Panc1 (cell line): ENCODE measurements around the gene GTSF1L. TPM values are rescaled to one million over a fixed set of nuclear protein-coding genes. Genes with fewer than 3 reads are reported as not detected.

Source experiments
- ATAC-seq: fragments of 200-7000 bp; cut with Tn5 transposase; 2 replicates; pipeline ENCODE4 v1.9.1; 2020; ENCODE audit warnings: mild to moderate bottlenecking, moderate library complexity
- BruUV-seq: library from RNA; stranded (reverse); fragments of 400-500 nt; replicated peaks from 2 replicates; lab custom pipeline; 2021; lab: Mats Ljungman, UMichigan
- CTCF ChIA-PET: fragments of 300-600 bp; sonication (Branson Sonifier 250); formaldehyde crosslinking; loops from one replicate; lab custom pipeline; 2022; ENCODE audit warnings: antibody characterized with exemption; lab: Charles Lee
- POLR2A ChIA-PET: fragments of 300-600 bp; sonication (Branson Sonifier 250); formaldehyde crosslinking; loops from one replicate; lab custom pipeline; 2022; ENCODE audit warnings: antibody characterized with exemption; lab: Charles Lee
- DNase-seq: peaks from one replicate; pipeline ENCODE4 v3.0.0-alpha.2; 2010; ENCODE audit warnings: low read depth, low spot score
- H3K27ac ChIP-seq: 2 replicates; pipeline ENCODE4 v1.5.1; 2011; ENCODE audit warnings: mild to moderate bottlenecking, low read length, inconsistent platforms
- H3K27me3 ChIP-seq: fragments of 200-500 bp; sonication (Bioruptor generic); 2 replicates; pipeline ENCODE4 v1.6.0; 2014; ENCODE audit warnings: low read length, inconsistent platforms; ENCODE audit not compliant: control insufficient read depth, insufficient read depth
- H3K36me3 ChIP-seq: fragments of 200-500 bp; sonication (Bioruptor generic); 2 replicates; pipeline ENCODE4 v1.5.1; 2014; ENCODE audit warnings: inconsistent platforms, mild to moderate bottlenecking, low read length, moderate library complexity; ENCODE audit not compliant: control insufficient read depth, insufficient read depth
- H3K4me1 ChIP-seq: 2 replicates; pipeline ENCODE4 v1.5.1; 2011; ENCODE audit warnings: inconsistent platforms, mild to moderate bottlenecking, low read length, moderate library complexity; ENCODE audit not compliant: control insufficient read depth, insufficient read depth
- H3K4me3 ChIP-seq, 2 experiments: 2 replicates each; pipeline ENCODE4 v1.5.1; 2011 to 2012; ENCODE audit warnings: low read depth in 2 of 2, low read length in 2 of 2, mild to moderate bottlenecking in 2 of 2, inconsistent platforms in 1 of 2, moderate library complexity in 1 of 2
- H3K9me3 ChIP-seq: fragments of 200-500 bp; sonication (Bioruptor generic); 2 replicates; pipeline ENCODE4 v1.5.1; 2014; ENCODE audit warnings: low read depth, mild to moderate bottlenecking, inconsistent platforms, low read length, moderate library complexity; ENCODE audit not compliant: control insufficient read depth, insufficient read depth
- POLR2AphosphoS5 ChIP-seq: IDR thresholded peaks from 2 replicates; pipeline ENCODE4 v1.6.1; 2012; ENCODE audit warnings: mild to moderate bottlenecking, low read depth, low read length, moderate library complexity
- SIN3A ChIP-seq: IDR thresholded peaks from 2 replicates; pipeline ENCODE4 v1.6.1; 2012; ENCODE audit warnings: low read depth, mild to moderate bottlenecking, low read length, moderate library complexity, borderline replicate concordance; ENCODE audit not compliant: insufficient read depth
- TCF7L2 ChIP-seq: IDR thresholded peaks from 2 replicates; pipeline ENCODE4 v1.6.1; 2011; ENCODE audit warnings: mild to moderate bottlenecking, low read depth, low read length, inconsistent platforms
- in situ Hi-C: cut with HindIII; loops from 2 replicates; pipeline ENCODE4 v1.10.0; 2016; ENCODE audit warnings: low sequenced_read_pairs, low pct_unique_long_range_greater_than_20kb
- intact Hi-C: fragments of 100-400 bp; cut with micrococcal nuclease; formaldehyde crosslinking; loops from one replicate; pipeline ENCODE4 v1.10.0; 2022; ENCODE audit not compliant: unreplicated experiment
- total RNA-seq: library from RNA; stranded (reverse); gene quantifications from one replicate; pipeline ENCODE4 v1.2.1, GENCODE V29; 2021; ENCODE audit not compliant: unreplicated experiment
- TF ChIP-seq, protein P1 (sequence below), 2 experiments: IDR thresholded peaks; 2 replicates each; pipeline ENCODE4 v1.6.1; 2011 to 2012; ENCODE audit warnings: low read depth in 2 of 2, control low read depth in 1 of 2, low read length in 1 of 2, mild to moderate bottlenecking in 1 of 2, moderate library complexity in 1 of 2; ENCODE audit not compliant: insufficient read depth in 1 of 2
- TF ChIP-seq, protein P2 (sequence below): fragments of 450-650 bp; IDR thresholded peaks from 2 replicates; pipeline ENCODE4 v1.5.1; 2017; ENCODE audit warnings: mild to moderate bottlenecking

Gene GTSF1L
- total RNA-seq, 1 experiment from 2014 or later: not detected

DNA sequence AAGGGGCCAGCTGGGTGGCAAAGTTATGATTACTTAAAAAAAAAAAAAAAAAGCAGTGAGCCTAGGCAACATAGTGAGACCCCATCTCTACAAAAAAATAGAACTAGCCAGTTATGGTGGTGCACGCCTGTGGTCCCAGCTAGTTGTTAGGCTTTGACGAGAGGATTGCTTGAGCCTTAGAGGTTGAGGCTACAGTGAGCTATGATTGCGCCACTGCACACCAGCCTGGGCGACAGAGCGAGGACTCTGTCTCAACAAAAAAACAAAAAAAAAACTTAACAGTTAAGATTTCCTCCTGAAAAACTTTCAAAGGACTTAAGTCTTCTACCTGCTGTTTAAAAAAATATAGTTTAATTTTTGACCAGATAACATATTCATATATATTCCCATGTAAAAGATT, 2.4 kb downstream of the GTSF1L start:
- no peaks in the 10 kb centered on the region for H3K36me3 ChIP-seq
- ChIA-PET POLR2A (no interaction called here), CTCF (no interaction called here)
- H3K9me3 ChIP-seq: no peaks in the 10 kb centered on the region
- no TSS peak for BruUV-seq
- in situ Hi-C loops (no loop called here), intact Hi-C loops (no loop called here)
- no peaks in the 10 kb centered on the region for H3K4me1 ChIP-seq
- H3K4me3 ChIP-seq: no peak overlapping the region
- ATAC-seq (no peak), DNase-seq (no peak)
- no peak overlapping the region for H3K27ac ChIP-seq
- TF ChIP-seq TCF7L2 (no peak), POLR2AphosphoS5 (no peak), SIN3A (no peak)
- TF ChIP-seq, protein P1, sequence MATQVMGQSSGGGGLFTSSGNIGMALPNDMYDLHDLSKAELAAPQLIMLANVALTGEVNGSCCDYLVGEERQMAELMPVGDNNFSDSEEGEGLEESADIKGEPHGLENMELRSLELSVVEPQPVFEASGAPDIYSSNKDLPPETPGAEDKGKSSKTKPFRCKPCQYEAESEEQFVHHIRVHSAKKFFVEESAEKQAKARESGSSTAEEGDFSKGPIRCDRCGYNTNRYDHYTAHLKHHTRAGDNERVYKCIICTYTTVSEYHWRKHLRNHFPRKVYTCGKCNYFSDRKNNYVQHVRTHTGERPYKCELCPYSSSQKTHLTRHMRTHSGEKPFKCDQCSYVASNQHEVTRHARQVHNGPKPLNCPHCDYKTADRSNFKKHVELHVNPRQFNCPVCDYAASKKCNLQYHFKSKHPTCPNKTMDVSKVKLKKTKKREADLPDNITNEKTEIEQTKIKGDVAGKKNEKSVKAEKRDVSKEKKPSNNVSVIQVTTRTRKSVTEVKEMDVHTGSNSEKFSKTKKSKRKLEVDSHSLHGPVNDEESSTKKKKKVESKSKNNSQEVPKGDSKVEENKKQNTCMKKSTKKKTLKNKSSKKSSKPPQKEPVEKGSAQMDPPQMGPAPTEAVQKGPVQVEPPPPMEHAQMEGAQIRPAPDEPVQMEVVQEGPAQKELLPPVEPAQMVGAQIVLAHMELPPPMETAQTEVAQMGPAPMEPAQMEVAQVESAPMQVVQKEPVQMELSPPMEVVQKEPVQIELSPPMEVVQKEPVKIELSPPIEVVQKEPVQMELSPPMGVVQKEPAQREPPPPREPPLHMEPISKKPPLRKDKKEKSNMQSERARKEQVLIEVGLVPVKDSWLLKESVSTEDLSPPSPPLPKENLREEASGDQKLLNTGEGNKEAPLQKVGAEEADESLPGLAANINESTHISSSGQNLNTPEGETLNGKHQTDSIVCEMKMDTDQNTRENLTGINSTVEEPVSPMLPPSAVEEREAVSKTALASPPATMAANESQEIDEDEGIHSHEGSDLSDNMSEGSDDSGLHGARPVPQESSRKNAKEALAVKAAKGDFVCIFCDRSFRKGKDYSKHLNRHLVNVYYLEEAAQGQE (IDR thresholded peaks at IDR 0.05; ENCODE audit: insufficient read depth in 1 of 2, low read depth in 2 of 2, low read length in 1 of 2): no peak
- TF ChIP-seq, protein P2, sequence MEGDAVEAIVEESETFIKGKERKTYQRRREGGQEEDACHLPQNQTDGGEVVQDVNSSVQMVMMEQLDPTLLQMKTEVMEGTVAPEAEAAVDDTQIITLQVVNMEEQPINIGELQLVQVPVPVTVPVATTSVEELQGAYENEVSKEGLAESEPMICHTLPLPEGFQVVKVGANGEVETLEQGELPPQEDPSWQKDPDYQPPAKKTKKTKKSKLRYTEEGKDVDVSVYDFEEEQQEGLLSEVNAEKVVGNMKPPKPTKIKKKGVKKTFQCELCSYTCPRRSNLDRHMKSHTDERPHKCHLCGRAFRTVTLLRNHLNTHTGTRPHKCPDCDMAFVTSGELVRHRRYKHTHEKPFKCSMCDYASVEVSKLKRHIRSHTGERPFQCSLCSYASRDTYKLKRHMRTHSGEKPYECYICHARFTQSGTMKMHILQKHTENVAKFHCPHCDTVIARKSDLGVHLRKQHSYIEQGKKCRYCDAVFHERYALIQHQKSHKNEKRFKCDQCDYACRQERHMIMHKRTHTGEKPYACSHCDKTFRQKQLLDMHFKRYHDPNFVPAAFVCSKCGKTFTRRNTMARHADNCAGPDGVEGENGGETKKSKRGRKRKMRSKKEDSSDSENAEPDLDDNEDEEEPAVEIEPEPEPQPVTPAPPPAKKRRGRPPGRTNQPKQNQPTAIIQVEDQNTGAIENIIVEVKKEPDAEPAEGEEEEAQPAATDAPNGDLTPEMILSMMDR: no peak
- no peaks in the 10 kb centered on the region for H3K27me3 ChIP-seq

DNA sequence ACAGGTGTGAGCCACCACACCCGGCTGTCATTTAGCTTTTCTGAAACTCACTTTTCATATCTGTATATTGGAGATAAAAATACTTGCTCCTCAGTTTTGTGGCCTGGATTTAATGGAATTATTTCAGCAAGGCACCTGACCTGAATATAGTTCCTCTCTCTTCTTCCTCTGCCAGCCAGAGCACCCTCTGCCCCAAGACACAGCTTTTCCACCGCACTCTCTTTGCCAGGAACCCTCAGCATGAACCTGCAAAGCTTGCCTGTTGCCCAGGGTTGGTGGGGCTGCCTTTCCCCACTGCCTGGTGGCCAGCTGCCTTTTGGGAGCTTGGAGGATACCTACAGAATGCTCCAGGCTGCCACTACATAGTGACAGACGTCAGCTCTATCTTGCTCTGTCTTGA, 3.1 kb downstream of the GTSF1L start:
- TF ChIP-seq SIN3A: no peak
- no peak for TF ChIP-seq POLR2AphosphoS5
- TF ChIP-seq TCF7L2: no peak
- TF ChIP-seq, protein P1 (IDR thresholded peaks at IDR 0.05; ENCODE audit: insufficient read depth in 1 of 2, low read depth in 2 of 2, low read length in 1 of 2): no peak
- TF ChIP-seq, protein P2: no peak
- intact Hi-C loops (no loop called here), in situ Hi-C loops (no loop called here)
- H3K9me3 ChIP-seq: no peaks in the 10 kb centered on the region
- no peak for DNase-seq
- H3K36me3 ChIP-seq: no peaks in the 10 kb centered on the region
- H3K4me3 ChIP-seq: no peak overlapping the region
- no peak overlapping the region for H3K27ac ChIP-seq
- no peaks in the 10 kb centered on the region for H3K27me3 ChIP-seq
- no peaks in the 10 kb centered on the region for H3K4me1 ChIP-seq
- BruUV-seq: no TSS peak
- ChIA-PET CTCF (no interaction called here), POLR2A (no interaction called here)
- ATAC-seq: no peak
